COLO829 (cell line): ENCODE measurements around the gene KRT15.
A peak's percentile ranks its signal among the peaks of the same experiment; 100 is the strongest.

Experiments used
- DNase-seq: peaks from one replicate; pipeline ENCODE4 v3.0.0; 2012; ENCODE audit warnings: low spot score

KRT15 gene

GRCh38 chr17:41504246-41504977 is 14.3 kb downstream of the KRT15 start:
- DNase-seq: no peak

GRCh38 chr17:41503202-41503601 is 15.5 kb downstream of the KRT15 start:
- no peak for DNase-seq

GRCh38 chr17:41500131-41500911 is 18.4 kb downstream of the KRT15 start:
- DNase-seq: peak; percentile 32

GRCh38 chr17:41499714-41500113 is 19.0 kb downstream of the KRT15 start:
- no peak for DNase-seq

- no peak for DNase-seq
Measured at GRCh38 chr17:41498276-41498675, 20.4 kb downstream of the KRT15 start.

GRCh38 chr17:41496803-41497484 is 21.7 kb downstream of the KRT15 start:
- peak; percentile 89 for DNase-seq

- no peak for DNase-seq
Measured at GRCh38 chr17:41494524-41494923, 24.2 kb downstream of the KRT15 start.

GRCh38 chr17:41492771-41493170 is 25.9 kb downstream of the KRT15 start:
- DNase-seq: no peak

GRCh38 chr17:41492351-41492750 is 26.3 kb downstream of the KRT15 start:
- no peak for DNase-seq

- DNase-seq: no peak
Measured at GRCh38 chr17:41491476-41491875, 27.2 kb downstream of the KRT15 start.

- DNase-seq: no peak
Measured at GRCh38 chr17:41490000-41490990, 28.4 kb downstream of the KRT15 start.

GRCh38 chr17:41489531-41489930 is 29.2 kb downstream of the KRT15 start, which contains the start of gene KRT36:
TSS of gene KRT36 (minus strand) at chr17:41489910. CDS start at chr17:41489864, 46 bp downstream.
- DNase-seq: no peak

- DNase-seq: no peak
Measured at GRCh38 chr17:41486809-41487530, 31.7 kb downstream of the KRT15 start.

GRCh38 chr17:41486316-41486715 is 32.4 kb downstream of the KRT15 start:
- DNase-seq: no peak

GRCh38 chr17:41484920-41485904 is 33.5 kb downstream of the KRT15 start:
- DNase-seq: no peak

- DNase-seq: no peak
Measured at GRCh38 chr17:41483991-41484826, 34.5 kb downstream of the KRT15 start.

GRCh38 chr17:41483531-41483930 is 35.2 kb downstream of the KRT15 start:
- no peak for DNase-seq

- DNase-seq: no peak
Measured at GRCh38 chr17:41481036-41481435, 37.7 kb downstream of the KRT15 start, which contains the start of gene KRT35. TSS of gene KRT35 (minus strand) at chr17:41481151. CDS start at chr17:41481097, 54 bp downstream.

- DNase-seq: no peak
Measured at GRCh38 chr17:41480581-41480980, 38.1 kb downstream of the KRT15 start.
